ENCODE data around the gene NIF3L1.

DNA sequence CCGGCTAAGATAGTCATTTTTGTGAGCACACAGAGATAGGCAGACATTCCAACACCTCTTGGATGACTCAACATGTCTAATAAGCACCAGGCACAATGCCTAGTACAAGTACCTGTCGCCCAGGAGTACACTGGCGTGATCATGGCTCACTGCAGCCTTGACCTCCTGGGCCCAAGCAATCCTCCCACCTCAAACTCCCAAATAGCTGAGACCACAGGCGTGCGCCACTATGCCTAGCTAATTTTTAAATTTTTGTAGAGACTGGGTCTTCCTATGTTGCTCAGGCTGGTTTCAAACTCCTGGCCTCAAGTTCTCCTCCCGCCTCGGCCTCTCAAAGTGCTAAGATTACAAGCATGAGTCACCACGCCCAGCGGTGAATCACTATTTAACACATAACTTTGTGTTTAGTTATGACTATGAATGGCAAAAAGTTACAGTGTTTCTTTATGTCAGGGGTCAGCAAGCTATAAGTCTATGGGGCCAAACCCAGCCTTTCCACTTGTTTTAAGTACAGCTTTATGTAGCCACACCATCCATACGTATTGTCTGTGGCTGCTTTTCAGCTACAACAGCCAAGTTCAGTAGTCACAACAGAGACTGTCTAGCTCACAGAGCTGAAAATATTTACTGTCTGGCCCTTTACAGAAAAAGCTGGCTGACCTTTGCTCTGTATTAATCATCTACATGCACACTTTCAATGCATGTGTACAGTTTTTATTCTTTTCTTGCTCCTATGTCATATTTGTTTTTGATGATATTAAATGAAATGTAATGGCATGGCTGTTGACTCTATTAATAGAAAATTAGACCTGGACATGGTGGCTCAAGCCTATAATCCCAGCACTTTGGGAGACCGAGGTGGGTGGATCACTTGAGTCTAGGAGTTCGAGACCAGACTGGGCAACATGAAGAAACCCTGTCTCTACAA, 55.6 kb downstream of the NIF3L1 start:
- TF ChIP-seq, protein P1, sequence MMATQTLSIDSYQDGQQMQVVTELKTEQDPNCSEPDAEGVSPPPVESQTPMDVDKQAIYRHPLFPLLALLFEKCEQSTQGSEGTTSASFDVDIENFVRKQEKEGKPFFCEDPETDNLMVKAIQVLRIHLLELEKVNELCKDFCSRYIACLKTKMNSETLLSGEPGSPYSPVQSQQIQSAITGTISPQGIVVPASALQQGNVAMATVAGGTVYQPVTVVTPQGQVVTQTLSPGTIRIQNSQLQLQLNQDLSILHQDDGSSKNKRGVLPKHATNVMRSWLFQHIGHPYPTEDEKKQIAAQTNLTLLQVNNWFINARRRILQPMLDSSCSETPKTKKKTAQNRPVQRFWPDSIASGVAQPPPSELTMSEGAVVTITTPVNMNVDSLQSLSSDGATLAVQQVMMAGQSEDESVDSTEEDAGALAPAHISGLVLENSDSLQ (IDR thresholded peaks at IDR 0.05): no peak
- TF ChIP-seq ESRRA (IDR thresholded peaks at IDR 0.05; ENCODE audit: low read length): no peak
- TF ChIP-seq MYC (IDR thresholded peaks at IDR 0.05; ENCODE audit: insufficient read depth, insufficient read length, insufficient replicate concordance, low read length, severe bottlenecking): no peak
- TF ChIP-seq CHD2 (IDR thresholded peaks at IDR 0.05; ENCODE audit: borderline replicate concordance, low read depth, low read length): no peak
- TF ChIP-seq, protein P2, sequence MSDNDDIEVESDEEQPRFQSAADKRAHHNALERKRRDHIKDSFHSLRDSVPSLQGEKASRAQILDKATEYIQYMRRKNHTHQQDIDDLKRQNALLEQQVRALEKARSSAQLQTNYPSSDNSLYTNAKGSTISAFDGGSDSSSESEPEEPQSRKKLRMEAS (IDR thresholded peaks at IDR 0.05; ENCODE audit: low read depth, low read length): no peak
